SK-N-SH treated with all-trans-retinoic acid at 6 μM for 48 hours (cell line): Measurements from ENCODE around the gene ACADL.

Experiments
- ATAC-seq: fragments of 200-7000 bp; cut with Tn5 transposase; 3 replicates; pipeline ENCODE4 v1.9.1; 2020; ENCODE audit warnings: mild to moderate bottlenecking, moderate library complexity
- ARNTL ChIP-seq: fragments of 450-650 bp; formaldehyde crosslinking; IDR thresholded peaks from 2 replicates; pipeline ENCODE4 v1.5.0; 2020; ENCODE audit warnings: low read depth, mild to moderate bottlenecking, moderate library complexity, borderline replicate concordance
- ESRRG ChIP-seq: fragments of 250-450 bp; sonication (Bioruptor Pico); IDR thresholded peaks from 2 replicates; pipeline ENCODE4 v1.6.1; 2021; ENCODE audit warnings: mild to moderate bottlenecking
- GLIS3 ChIP-seq: fragments of 250-450 bp; sonication (Bioruptor Pico); IDR thresholded peaks from 2 replicates; pipeline ENCODE4 v1.5.0; 2020; ENCODE audit warnings: mild to moderate bottlenecking, moderate library complexity
- ISL1 ChIP-seq: fragments of 250-450 bp; sonication (Bioruptor Pico); IDR thresholded peaks from 2 replicates; pipeline ENCODE4 v2.1.2; 2022; ENCODE audit warnings: mild to moderate bottlenecking, moderate library complexity
- OSR1 ChIP-seq: fragments of 250-450 bp; sonication (Bioruptor Pico); IDR thresholded peaks from 2 replicates; pipeline ENCODE4 v1.8.0; 2022; ENCODE audit warnings: moderate library complexity, mild to moderate bottlenecking, inconsistent platforms
- PPARA ChIP-seq: fragments of 250-450 bp; sonication (Bioruptor Pico); IDR thresholded peaks from 2 replicates; pipeline ENCODE4 v1.5.0; 2020; ENCODE audit warnings: mild to moderate bottlenecking, borderline replicate concordance
- RARB ChIP-seq: fragments of 250-450 bp; sonication (Bioruptor Pico); IDR thresholded peaks from 2 replicates; pipeline ENCODE4 v1.8.0; 2021; ENCODE audit warnings: mild to moderate bottlenecking, moderate library complexity
- SNAI2 ChIP-seq: fragments of 250-450 bp; sonication (Bioruptor Pico); IDR thresholded peaks from 2 replicates; pipeline ENCODE4 v1.5.0; 2020; ENCODE audit warnings: mild to moderate bottlenecking, moderate library complexity
- TCF4 ChIP-seq: fragments of 250-450 bp; sonication (Bioruptor Pico); IDR thresholded peaks from 2 replicates; pipeline ENCODE4 v1.8.0; 2021; ENCODE audit warnings: mild to moderate bottlenecking, moderate library complexity, borderline replicate concordance
- ZC3H10 ChIP-seq: fragments of 250-450 bp; sonication (Bioruptor Pico); IDR thresholded peaks from 2 replicates; pipeline ENCODE4 v1.5.1; 2021; ENCODE audit warnings: mild to moderate bottlenecking, moderate library complexity
- ZFP3 ChIP-seq: fragments of 250-450 bp; sonication (Bioruptor Pico); IDR thresholded peaks from 2 replicates; pipeline ENCODE4 v1.5.0; 2020; ENCODE audit warnings: mild to moderate bottlenecking, moderate library complexity
- ZFP30 ChIP-seq: fragments of 450-650 bp; formaldehyde crosslinking; IDR thresholded peaks from 2 replicates; pipeline ENCODE4 v1.5.0; 2022; ENCODE audit warnings: mild to moderate bottlenecking, moderate library complexity
- ZNF565 ChIP-seq: fragments of 450-650 bp; formaldehyde crosslinking; conservative IDR thresholded peaks from 2 replicates; pipeline ENCODE4 v1.5.0; 2020; ENCODE audit warnings: low read depth, mild to moderate bottlenecking, moderate library complexity
- ZNF70 ChIP-seq: fragments of 450-650 bp; formaldehyde crosslinking; IDR thresholded peaks from 2 replicates; pipeline ENCODE4 v1.5.0; 2020; ENCODE audit warnings: mild to moderate bottlenecking, moderate library complexity
- TF ChIP-seq, protein P1 (sequence below): fragments of 250-450 bp; sonication (Bioruptor Pico); IDR thresholded peaks from 2 replicates; pipeline ENCODE4 v1.5.0; 2020; ENCODE audit warnings: mild to moderate bottlenecking, moderate library complexity
- TF ChIP-seq, protein P2 (sequence below): fragments of 250-450 bp; sonication (Bioruptor Pico); IDR thresholded peaks from 2 replicates; pipeline ENCODE4 v1.8.0; 2020; ENCODE audit warnings: mild to moderate bottlenecking, moderate library complexity, borderline replicate concordance
- TF ChIP-seq, protein P3 (sequence below): fragments of 250-450 bp; sonication (Bioruptor Pico); IDR thresholded peaks from 2 replicates; pipeline ENCODE4 v1.5.1; 2020; ENCODE audit warnings: low read depth, mild to moderate bottlenecking, moderate library complexity

Gene ACADL

DNA sequence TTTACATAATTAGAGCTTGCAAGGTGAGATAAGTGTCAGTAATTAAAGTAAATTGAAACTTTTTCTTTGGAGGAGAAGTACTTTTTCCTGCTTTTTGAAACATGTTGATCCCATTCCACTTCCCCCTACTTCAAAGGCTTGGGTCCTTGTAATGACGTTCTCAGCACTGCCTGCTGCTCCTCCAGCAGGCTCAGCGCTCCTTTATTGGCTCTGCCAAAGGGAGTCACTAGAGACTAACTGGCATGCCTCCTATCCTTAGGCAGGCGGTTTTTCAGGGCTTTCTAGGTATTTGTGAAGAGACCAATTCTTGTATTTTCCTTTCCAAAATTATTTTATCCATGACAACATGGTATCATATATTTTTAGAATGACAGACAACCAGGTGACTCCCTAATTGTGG is 43.9 kb upstream of the ACADL start (continued):
- TF ChIP-seq, protein P1, sequence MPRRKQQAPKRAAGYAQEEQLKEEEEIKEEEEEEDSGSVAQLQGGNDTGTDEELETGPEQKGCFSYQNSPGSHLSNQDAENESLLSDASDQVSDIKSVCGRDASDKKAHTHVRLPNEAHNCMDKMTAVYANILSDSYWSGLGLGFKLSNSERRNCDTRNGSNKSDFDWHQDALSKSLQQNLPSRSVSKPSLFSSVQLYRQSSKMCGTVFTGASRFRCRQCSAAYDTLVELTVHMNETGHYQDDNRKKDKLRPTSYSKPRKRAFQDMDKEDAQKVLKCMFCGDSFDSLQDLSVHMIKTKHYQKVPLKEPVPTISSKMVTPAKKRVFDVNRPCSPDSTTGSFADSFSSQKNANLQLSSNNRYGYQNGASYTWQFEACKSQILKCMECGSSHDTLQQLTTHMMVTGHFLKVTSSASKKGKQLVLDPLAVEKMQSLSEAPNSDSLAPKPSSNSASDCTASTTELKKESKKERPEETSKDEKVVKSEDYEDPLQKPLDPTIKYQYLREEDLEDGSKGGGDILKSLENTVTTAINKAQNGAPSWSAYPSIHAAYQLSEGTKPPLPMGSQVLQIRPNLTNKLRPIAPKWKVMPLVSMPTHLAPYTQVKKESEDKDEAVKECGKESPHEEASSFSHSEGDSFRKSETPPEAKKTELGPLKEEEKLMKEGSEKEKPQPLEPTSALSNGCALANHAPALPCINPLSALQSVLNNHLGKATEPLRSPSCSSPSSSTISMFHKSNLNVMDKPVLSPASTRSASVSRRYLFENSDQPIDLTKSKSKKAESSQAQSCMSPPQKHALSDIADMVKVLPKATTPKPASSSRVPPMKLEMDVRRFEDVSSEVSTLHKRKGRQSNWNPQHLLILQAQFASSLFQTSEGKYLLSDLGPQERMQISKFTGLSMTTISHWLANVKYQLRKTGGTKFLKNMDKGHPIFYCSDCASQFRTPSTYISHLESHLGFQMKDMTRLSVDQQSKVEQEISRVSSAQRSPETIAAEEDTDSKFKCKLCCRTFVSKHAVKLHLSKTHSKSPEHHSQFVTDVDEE (CRISPR knock-in tag): no peak

DNA sequence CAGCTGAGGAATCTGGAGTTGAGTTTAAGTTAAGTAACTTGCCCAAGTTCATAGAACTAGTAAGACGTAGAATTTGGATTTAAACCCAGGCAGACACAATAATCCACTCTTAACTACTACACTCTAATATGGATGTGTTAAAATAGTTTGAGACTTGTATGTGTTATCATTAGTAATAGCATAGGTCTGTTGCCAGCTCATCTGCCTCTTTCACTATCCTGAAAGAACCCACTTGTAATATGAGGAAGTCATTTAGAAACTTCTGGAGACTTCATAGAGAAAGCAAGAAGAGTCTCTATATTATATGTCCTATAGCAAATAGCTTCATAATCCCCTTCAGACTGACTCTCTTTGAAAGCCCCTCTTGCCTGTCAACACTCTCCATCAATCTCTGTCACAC is 43.0 kb upstream of the ACADL start:
- no peak for TF ChIP-seq ZFP30 (CRISPR knock-in tag)
- no peak for ATAC-seq

DNA sequence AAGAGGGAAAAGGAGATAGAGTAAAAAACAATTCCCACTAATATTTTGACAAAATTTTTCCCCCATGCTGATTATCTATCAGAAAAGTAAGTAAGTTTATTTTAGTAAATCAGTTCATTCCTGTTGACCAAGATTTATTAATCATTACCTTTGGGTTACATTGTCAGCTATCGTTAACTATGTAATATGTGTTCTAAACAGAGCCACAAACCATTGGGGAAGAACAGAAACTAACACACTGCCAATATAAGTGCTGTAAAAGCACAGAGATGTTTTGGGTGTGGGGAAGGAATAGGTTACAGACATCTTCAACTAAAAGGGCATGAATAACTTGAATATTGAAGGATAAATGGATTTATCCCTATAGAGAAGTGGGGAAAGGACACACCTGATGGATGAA is 42.5 kb upstream of the ACADL start:
- TF ChIP-seq ZNF70 (no peak), ESRRG (CRISPR knock-in tag) (no peak), ZFP3 (CRISPR knock-in tag) (no peak), ISL1 (CRISPR knock-in tag) (no peak), ARNTL (CRISPR knock-in tag) (no peak), RARB (CRISPR knock-in tag) (no peak), ZNF565 (CRISPR knock-in tag) (no peak), SNAI2 (CRISPR knock-in tag) (no peak), OSR1 (CRISPR knock-in tag) (no peak), ZC3H10 (CRISPR knock-in tag) (no peak)
- TF ChIP-seq, protein P1 (CRISPR knock-in tag): no peak
- TF ChIP-seq, protein P2, sequence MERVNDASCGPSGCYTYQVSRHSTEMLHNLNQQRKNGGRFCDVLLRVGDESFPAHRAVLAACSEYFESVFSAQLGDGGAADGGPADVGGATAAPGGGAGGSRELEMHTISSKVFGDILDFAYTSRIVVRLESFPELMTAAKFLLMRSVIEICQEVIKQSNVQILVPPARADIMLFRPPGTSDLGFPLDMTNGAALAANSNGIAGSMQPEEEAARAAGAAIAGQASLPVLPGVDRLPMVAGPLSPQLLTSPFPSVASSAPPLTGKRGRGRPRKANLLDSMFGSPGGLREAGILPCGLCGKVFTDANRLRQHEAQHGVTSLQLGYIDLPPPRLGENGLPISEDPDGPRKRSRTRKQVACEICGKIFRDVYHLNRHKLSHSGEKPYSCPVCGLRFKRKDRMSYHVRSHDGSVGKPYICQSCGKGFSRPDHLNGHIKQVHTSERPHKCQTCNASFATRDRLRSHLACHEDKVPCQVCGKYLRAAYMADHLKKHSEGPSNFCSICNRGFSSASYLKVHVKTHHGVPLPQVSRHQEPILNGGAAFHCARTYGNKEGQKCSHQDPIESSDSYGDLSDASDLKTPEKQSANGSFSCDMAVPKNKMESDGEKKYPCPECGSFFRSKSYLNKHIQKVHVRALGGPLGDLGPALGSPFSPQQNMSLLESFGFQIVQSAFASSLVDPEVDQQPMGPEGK (CRISPR knock-in tag): no peak
- ATAC-seq: no peak

DNA sequence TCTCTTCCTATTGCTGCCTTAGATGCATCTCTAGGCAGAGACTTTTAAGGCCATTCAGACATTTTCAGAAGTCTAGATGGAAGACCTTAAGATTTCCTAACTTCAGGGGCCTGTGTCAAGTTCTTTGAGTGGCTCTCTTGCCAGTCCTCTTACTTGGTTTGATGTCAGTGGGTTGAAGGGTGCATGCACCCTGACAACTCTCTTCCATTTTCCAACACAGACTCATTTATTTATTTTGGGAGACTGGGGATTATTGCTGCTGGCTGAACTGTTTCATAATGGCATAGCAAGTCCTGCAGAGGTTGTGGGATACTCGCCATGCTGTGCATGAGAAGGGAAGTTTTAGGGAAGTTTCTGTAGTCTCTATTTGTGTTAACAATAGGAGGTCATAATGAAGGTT is 39.0 kb upstream of the ACADL start:
- no peak for ATAC-seq
- TF ChIP-seq OSR1 (CRISPR knock-in tag) (no peak), TCF4 (CRISPR knock-in tag) (no peak), ZNF565 (CRISPR knock-in tag) (no peak), ZFP30 (CRISPR knock-in tag) (no peak), GLIS3 (CRISPR knock-in tag) (no peak), ZNF70 (no peak), SNAI2 (CRISPR knock-in tag) (no peak), PPARA (no peak)
- TF ChIP-seq, protein P3, sequence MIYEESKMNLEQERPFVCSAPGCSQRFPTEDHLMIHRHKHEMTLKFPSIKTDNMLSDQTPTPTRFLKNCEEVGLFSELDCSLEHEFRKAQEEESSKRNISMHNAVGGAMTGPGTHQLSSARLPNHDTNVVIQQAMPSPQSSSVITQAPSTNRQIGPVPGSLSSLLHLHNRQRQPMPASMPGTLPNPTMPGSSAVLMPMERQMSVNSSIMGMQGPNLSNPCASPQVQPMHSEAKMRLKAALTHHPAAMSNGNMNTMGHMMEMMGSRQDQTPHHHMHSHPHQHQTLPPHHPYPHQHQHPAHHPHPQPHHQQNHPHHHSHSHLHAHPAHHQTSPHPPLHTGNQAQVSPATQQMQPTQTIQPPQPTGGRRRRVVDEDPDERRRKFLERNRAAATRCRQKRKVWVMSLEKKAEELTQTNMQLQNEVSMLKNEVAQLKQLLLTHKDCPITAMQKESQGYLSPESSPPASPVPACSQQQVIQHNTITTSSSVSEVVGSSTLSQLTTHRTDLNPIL (CRISPR knock-in tag): no peak
- TF ChIP-seq, protein P2 (CRISPR knock-in tag): no peak
- TF ChIP-seq, protein P1 (CRISPR knock-in tag): no peak
